ENCODE data around the gene SMG5.
"Not testable (repeated sequence)": the region's sequence is repeated elsewhere in the genome, so short reads cannot be mapped to it uniquely, and the experiment has no call there.

Gene SMG5

DNA sequence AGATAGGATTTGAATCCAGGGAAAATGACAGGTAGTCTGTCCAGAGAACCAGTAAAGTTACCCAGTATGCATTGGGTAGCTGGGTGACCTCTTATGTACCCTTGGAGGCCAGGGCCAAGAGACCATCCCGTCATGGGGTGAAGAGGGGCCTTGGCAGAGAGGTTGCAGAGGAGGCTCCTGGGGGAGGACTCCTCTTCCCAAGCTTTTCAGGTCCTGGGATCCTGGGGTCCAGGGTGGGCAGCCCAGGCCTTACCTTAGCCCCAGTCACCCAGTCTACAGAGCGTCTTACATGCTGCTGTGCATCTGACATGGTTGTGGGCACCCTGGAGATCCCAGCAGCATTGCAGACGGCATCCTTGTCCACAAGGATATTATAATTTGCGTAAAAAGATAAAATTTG lies 55.8 kb downstream of the SMG5 start:
- no peaks in the 10 kb centered on the region for H3K27me3 ChIP-seq (ENCODE audit: insufficient read depth, low read depth, severe bottlenecking)
- TF ChIP-seq, protein P1, sequence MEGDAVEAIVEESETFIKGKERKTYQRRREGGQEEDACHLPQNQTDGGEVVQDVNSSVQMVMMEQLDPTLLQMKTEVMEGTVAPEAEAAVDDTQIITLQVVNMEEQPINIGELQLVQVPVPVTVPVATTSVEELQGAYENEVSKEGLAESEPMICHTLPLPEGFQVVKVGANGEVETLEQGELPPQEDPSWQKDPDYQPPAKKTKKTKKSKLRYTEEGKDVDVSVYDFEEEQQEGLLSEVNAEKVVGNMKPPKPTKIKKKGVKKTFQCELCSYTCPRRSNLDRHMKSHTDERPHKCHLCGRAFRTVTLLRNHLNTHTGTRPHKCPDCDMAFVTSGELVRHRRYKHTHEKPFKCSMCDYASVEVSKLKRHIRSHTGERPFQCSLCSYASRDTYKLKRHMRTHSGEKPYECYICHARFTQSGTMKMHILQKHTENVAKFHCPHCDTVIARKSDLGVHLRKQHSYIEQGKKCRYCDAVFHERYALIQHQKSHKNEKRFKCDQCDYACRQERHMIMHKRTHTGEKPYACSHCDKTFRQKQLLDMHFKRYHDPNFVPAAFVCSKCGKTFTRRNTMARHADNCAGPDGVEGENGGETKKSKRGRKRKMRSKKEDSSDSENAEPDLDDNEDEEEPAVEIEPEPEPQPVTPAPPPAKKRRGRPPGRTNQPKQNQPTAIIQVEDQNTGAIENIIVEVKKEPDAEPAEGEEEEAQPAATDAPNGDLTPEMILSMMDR (IDR thresholded peaks at IDR 0.05; ENCODE audit: low read depth, low read length), result no peak
- no peak overlapping the region for H3K27ac ChIP-seq
- no peak overlapping the region for H3K4me3 ChIP-seq (ENCODE audit: low read depth, low read length)
- no peaks in the 10 kb centered on the region for H3K9me3 ChIP-seq (ENCODE audit: severe bottlenecking)
- peaks cover 69% of the 10 kb centered on the region for H3K36me3 ChIP-seq
- DNase-seq, result no peak

DNA sequence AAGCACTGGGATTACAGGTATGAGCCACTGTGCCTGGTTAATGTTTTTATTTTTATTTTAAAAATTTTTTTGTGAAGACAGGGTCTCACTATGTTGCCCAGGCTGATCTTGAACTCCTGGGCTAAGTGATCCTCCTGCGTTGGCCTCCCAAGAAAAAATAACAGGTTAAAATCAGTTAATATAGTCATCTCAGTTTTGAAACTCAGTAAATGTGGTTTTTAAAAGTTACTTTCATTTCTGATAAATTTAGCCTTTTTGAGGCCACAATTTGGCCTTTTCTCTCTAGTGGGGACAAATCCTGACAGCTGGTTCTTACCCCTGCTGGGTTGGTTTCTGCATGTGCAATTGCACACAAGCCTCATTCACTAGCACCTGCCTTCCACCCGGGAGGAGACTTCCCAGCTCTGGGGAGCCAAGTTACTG lies 56.5 kb downstream of the SMG5 start:
- H3K27me3 ChIP-seq (ENCODE audit: insufficient read depth, low read depth, severe bottlenecking), result no peaks in the 10 kb centered on the region
- no peak for DNase-seq
- no peak overlapping the region for H3K27ac ChIP-seq
- peaks cover 70% of the 10 kb centered on the region for H3K36me3 ChIP-seq
- TF ChIP-seq, protein P1 (IDR thresholded peaks at IDR 0.05; ENCODE audit: low read depth, low read length), result no peak
- no peaks in the 10 kb centered on the region for H3K9me3 ChIP-seq (ENCODE audit: severe bottlenecking)
- no peak overlapping the region for H3K4me3 ChIP-seq (ENCODE audit: low read depth, low read length)

DNA sequence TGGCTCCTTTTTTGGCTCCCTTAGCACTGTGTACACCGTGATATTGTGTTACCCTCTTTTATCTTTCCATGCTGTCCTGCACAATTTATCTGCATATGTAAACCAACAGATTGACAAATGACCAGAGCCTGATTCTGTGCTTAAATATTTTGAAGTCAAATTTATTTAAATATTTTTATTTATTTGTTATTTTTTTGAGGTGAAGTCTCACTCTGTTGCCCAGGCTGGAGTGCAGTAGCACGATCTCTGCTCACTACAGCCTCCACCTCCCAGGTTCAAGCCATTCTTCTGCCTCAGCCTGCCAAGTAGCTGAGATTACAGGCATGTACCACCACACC lies 57.0 kb downstream of the SMG5 start:
- Histone ChIP-seq H3K27me3 (ENCODE audit: insufficient read depth, low read depth, severe bottlenecking) (no peaks in the 10 kb centered on the region), H3K27ac (no peak overlapping the region), H3K36me3 (peaks cover 74% of the 10 kb centered on the region), H3K9me3 (ENCODE audit: severe bottlenecking) (no peaks in the 10 kb centered on the region), H3K4me3 (ENCODE audit: low read depth, low read length) (no peak overlapping the region)
- TF ChIP-seq, protein P1 (IDR thresholded peaks at IDR 0.05; ENCODE audit: low read depth, low read length), result no peak
- no peak for DNase-seq

DNA sequence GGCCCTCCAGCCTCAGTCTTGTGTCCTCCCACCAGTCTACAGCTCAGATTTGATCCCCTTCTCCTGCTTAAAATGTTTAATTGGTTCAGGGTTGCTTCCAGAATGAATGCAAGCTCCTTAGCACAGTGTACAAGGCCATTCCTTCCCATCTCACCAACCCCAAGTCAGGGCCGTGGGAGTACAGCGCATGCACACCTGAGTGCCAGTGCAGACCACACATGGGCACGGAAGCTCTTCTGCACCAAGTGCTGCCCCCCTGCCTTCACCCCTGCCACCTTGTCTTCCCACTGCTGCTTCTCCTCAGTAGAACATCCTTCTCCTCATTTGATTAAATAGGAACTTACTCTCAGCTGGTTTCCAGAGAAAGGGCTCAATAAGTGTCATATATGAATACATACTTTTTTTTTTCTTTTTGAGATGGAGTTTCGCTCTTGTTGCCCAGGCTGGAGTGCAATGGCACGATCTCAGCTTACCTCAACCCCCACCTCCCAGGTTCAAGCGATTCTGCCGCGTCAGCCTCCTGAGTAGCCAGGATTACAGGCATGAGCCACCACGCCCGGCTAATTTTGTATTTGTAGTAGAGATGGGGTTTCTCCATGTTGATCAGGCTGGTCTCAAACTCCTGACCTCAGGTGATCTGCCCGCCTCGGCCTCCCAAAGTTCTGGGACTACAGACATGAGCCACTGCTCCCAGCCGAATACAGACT lies 60.5 kb downstream of the SMG5 start:
- H3K9me3 ChIP-seq (ENCODE audit: severe bottlenecking), result no peaks in the 10 kb centered on the region
- H3K27ac ChIP-seq, result no peak overlapping the region
- no peak overlapping the region for H3K4me3 ChIP-seq (ENCODE audit: low read depth, low read length)
- no peak for DNase-seq
- H3K36me3 ChIP-seq, result peaks cover 71% of the 10 kb centered on the region
- TF ChIP-seq, protein P1 (IDR thresholded peaks at IDR 0.05; ENCODE audit: low read depth, low read length), result no peak
- H3K27me3 ChIP-seq (ENCODE audit: insufficient read depth, low read depth, severe bottlenecking), result no peaks in the 10 kb centered on the region

DNA sequence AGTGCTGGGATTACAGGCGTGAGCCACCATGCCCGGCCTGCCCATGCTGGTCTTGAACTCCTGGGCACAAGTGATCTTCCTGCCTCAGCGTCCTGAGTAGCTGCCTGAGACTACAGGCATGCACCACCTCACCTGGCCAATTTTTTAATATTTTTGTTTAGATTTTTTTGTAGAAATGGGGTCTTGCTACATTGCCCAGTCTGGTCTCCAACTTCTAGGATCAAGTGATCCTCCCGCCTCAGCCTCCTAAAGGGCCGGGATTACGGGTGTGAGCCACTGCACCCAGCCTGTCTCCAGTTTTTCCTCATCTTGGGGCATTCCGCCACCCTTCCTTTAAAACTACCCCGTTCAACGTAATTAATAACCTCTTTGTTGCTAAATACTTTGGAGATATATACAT lies 62.4 kb downstream of the SMG5 start:
- TF ChIP-seq, protein P1 (IDR thresholded peaks at IDR 0.05; ENCODE audit: low read depth, low read length), result no peak
- no peaks in the 10 kb centered on the region for H3K27me3 ChIP-seq (ENCODE audit: insufficient read depth, low read depth, severe bottlenecking)
- DNase-seq, result no peak
- no peak overlapping the region for H3K27ac ChIP-seq
- H3K9me3 ChIP-seq (ENCODE audit: severe bottlenecking), result no peaks in the 10 kb centered on the region
- no peak overlapping the region for H3K4me3 ChIP-seq (ENCODE audit: low read depth, low read length)
- peaks cover 64% of the 10 kb centered on the region for H3K36me3 ChIP-seq

DNA sequence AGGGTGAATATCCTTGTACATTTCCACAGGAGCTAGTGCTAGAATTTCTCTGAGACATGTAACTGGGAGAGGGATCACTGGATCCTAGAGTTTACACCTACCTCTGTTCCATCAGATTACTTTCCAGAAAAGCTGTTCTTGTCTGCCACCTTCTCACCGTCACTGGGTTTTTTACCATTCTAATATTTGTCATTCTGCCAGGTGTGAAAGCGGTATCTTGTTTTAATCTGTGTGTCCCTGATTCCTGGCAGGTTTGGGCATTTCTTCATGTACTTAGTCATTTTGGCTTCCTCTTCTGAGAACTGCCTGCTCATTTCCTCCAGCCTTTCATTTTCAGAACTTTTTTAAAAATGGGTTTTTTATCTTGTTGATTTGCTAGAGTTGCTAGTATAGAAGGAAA lies 64.8 kb downstream of the SMG5 start:
- H3K27me3 ChIP-seq (ENCODE audit: insufficient read depth, low read depth, severe bottlenecking), result no peaks in the 10 kb centered on the region
- H3K36me3 ChIP-seq, result peaks cover 60% of the 10 kb centered on the region
- H3K9me3 ChIP-seq (ENCODE audit: severe bottlenecking), result no peaks in the 10 kb centered on the region
- DNase-seq, result no peak
- no peak overlapping the region for H3K27ac ChIP-seq
- H3K4me3 ChIP-seq (ENCODE audit: low read depth, low read length), result no peak overlapping the region
- TF ChIP-seq, protein P1 (IDR thresholded peaks at IDR 0.05; ENCODE audit: low read depth, low read length), result no peak

DNA sequence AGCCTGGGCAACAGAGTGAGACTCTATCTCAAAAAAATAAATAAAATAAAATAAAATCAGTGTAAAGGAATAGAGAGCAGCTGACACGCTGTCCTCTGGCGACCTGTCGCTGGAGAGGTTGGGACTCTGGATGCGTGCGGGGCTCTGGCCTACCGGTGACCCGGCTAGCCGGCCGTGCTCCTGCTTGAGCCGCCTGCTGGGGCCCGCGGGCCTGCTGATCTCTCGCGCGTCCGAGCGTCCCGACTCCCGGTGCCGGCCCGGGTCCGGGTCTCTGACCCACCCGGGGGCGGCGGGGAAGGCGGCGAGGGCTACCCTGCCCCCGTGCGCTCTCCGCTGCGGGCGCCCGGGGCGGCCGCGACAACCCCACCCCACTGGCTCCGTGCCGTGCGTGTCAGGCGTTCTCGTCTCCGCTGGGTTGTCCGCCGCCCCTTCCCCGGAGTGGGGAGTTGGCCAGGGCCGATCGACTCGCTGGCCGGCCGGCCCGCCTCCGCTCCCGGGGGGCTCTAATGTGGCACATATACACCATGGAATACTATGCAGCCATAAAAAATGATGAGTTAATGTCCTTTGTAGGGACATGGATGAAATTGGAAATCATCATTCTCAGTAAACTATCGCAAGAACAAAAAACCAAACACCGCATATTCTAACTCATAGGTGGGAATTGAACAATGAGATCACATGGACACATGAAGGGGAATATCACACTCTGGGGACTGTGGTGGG lies 66.1 kb downstream of the SMG5 start:
- H3K36me3 ChIP-seq, result peaks cover 53% of the 10 kb centered on the region
- not testable (repeated sequence) for H3K4me3 ChIP-seq (ENCODE audit: low read depth, low read length); H3K27ac ChIP-seq; H3K9me3 ChIP-seq (ENCODE audit: severe bottlenecking); H3K27me3 ChIP-seq (ENCODE audit: insufficient read depth, low read depth, severe bottlenecking); DNase-seq
